GM19023 (cell line): ENCODE measurements around the gene SELENOW.
"Not testable (repeated sequence)": the region's sequence is repeated elsewhere in the genome, so short reads cannot be mapped to it uniquely, and the experiment has no call there.

Experiments used
- ATAC-seq: cut with Tn5 transposase; IDR thresholded peaks from one replicate; pipeline ENCODE4 v1.9.1; 2021; ENCODE audit warnings: mild to moderate bottlenecking, moderate library complexity; ENCODE audit not compliant: unreplicated experiment

Gene SELENOW

GRCh38 chr19:47818221-47818620 lies 39.7 kb downstream of the SELENOW start:
- not testable (repeated sequence) for ATAC-seq

GRCh38 chr19:47819858-47820257 lies 41.4 kb downstream of the SELENOW start:
- no peak for ATAC-seq

- no peak for ATAC-seq
Measured at GRCh38 chr19:47820410-47820809, 41.9 kb downstream of the SELENOW start.

GRCh38 chr19:47821460-47822020 lies 43.0 kb downstream of the SELENOW start, which contains the start of gene CRX:
Gene CRX (plus strand): TSS chr19:47821937. CDS start chr19:47834444, 12,507 bp downstream.
- ATAC-seq, result no peak

- no peak for ATAC-seq
Measured at GRCh38 chr19:47824396-47824795, 45.9 kb downstream of the SELENOW start.

- ATAC-seq, result no peak
Measured at GRCh38 chr19:47826800-47827199, 48.3 kb downstream of the SELENOW start.

- ATAC-seq, result no peak
Measured at GRCh38 chr19:47832723-47833122, 54.2 kb downstream of the SELENOW start.
